ENCODE data around the gene MSI2. TPM values are rescaled to one million over a fixed set of nuclear protein-coding genes. Genes with fewer than 3 reads are reported as not detected.

MSI2 gene
- total RNA-seq, 1 donor from 2014 or later, result 60.6 TPM

DNA sequence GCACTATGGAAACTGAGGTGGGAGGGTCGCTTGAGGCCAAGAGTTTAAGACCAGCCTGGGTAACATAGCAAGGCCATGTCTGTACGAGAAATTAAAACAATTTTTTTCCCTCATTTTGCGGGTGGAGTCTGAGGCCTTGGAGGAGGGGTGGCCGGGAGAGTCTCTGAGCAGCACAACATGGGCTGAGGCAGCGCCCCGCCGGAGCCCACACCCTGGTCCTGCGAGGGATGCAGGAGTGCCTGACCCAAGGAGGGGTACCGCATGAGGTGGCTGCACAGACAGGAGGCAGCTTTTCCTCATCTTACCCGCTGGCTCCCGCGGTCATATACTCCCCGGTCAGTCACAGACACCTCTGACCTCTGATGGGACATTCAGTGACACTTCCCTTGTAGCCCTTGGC lies 67.7 kb downstream of the MSI2 start:
- Mint-ChIP-seq H3K27ac (ENCODE audit: unreplicated experiment) (no peak overlapping the region), H3K27me3 (ENCODE audit: unreplicated experiment) (peaks cover 5% of the 10 kb centered on the region), H3K4me1 (ENCODE audit: unreplicated experiment) (peaks cover 3% of the 10 kb centered on the region), H3K9me3 (ENCODE audit: unreplicated experiment) (no peaks in the 10 kb centered on the region), H3K36me3 (ENCODE audit: low read depth, unreplicated experiment) (peaks cover 1% of the 10 kb centered on the region), H3K4me3 (ENCODE audit: unreplicated experiment) (no peak overlapping the region)
- TF ChIP-seq CTCF (IDR thresholded peaks at IDR 0.05; ENCODE audit: unreplicated experiment), result no peak
- DNase-seq (ENCODE audit: low spot score), result no peak

DNA sequence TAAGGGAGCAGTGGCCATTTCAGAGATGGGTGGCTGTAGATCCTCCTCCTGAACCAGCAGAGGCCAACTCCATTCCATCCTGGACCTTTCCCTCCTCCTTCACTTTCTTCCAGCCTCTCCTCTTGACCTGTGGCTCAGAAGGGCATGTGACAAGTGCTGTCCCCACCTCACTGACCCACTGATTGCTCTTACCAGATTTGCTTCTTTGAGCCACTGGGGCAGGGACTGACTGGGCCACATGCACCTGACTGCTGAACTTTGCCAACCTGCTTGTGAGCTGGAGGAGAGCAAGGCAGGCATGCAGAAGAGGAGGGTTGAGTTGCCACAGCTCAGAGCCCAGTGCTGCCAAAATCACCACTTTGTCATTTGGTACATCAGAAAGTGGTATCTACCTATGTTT lies 68.3 kb downstream of the MSI2 start:
- no peak for DNase-seq (ENCODE audit: low spot score)
- TF ChIP-seq CTCF (IDR thresholded peaks at IDR 0.05; ENCODE audit: unreplicated experiment), result no peak
- Mint-ChIP-seq H3K36me3 (ENCODE audit: low read depth, unreplicated experiment) (no peaks in the 10 kb centered on the region), H3K27me3 (ENCODE audit: unreplicated experiment) (peaks cover 5% of the 10 kb centered on the region), H3K4me3 (ENCODE audit: unreplicated experiment) (no peak overlapping the region), H3K27ac (ENCODE audit: unreplicated experiment) (no peak overlapping the region), H3K9me3 (ENCODE audit: unreplicated experiment) (no peaks in the 10 kb centered on the region), H3K4me1 (ENCODE audit: unreplicated experiment) (peaks cover 3% of the 10 kb centered on the region)

- no peak for TF ChIP-seq CTCF (IDR thresholded peaks at IDR 0.05; ENCODE audit: unreplicated experiment)
These were observed 70.0 kb downstream of the MSI2 start for GRCh38 chr17:57326336-57326735.

GRCh38 chr17:57326764-57327163 lies 70.4 kb downstream of the MSI2 start:
- Mint-ChIP-seq H3K4me1 (ENCODE audit: unreplicated experiment) (no peaks in the 10 kb centered on the region), H3K36me3 (ENCODE audit: low read depth, unreplicated experiment) (no peaks in the 10 kb centered on the region), H3K27ac (ENCODE audit: unreplicated experiment) (no peak overlapping the region), H3K27me3 (ENCODE audit: unreplicated experiment) (peaks cover 4% of the 10 kb centered on the region), H3K4me3 (ENCODE audit: unreplicated experiment) (no peak overlapping the region), H3K9me3 (ENCODE audit: unreplicated experiment) (no peaks in the 10 kb centered on the region)
- DNase-seq (ENCODE audit: low spot score), result no peak
- no peak for TF ChIP-seq CTCF (IDR thresholded peaks at IDR 0.05; ENCODE audit: unreplicated experiment)

More at GRCh38 chr17:57326336-57326735, 70.0 kb downstream of the MSI2 start:
- no peaks in the 10 kb centered on the region for H3K9me3 Mint-ChIP-seq (ENCODE audit: unreplicated experiment)
- no peaks in the 10 kb centered on the region for H3K36me3 Mint-ChIP-seq (ENCODE audit: low read depth, unreplicated experiment)
- no peak for DNase-seq (ENCODE audit: low spot score)
- no peak overlapping the region for H3K4me3 Mint-ChIP-seq (ENCODE audit: unreplicated experiment)
- no peaks in the 10 kb centered on the region for H3K4me1 Mint-ChIP-seq (ENCODE audit: unreplicated experiment)
- no peak overlapping the region for H3K27ac Mint-ChIP-seq (ENCODE audit: unreplicated experiment)
- peaks cover 4% of the 10 kb centered on the region for H3K27me3 Mint-ChIP-seq (ENCODE audit: unreplicated experiment)

DNA sequence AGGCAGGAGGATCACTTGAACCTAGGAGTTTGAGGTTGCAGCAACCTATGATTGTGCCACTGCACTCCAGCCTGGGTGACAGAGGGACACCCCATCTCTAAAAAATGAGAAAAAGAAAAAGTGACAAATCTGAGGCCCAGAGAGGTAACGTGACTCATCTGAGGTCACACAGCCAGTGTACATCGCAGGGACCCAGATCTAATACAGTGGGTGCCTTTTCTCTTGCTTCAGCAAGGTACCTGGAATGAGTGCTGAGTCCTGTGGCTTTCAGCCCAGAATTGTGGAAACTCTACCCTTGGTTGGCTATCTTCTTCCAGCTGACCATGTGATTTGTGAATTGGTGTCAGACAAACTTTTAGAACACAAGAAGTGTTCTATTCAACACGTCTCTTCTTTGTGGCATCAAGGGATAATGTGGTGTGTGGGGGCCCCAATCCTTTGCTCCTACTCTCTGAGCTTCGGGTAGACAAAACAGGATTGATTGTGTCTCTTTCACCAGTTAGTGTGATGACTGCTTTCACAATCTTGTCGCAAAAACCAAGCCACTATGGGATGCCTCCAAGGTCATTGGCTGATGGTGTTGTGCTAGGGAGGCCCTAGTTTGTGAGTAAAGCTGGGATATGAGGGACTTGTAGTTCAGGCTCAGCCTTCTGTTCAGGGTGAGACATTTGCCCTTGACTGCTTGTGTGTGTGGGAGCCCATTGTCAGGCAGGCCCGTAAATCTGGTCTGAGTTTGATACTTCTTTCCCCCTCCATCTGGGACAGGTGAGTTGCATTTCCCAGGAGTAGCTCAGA lies 71.0 kb downstream of the MSI2 start:
- Mint-ChIP-seq H3K27ac (ENCODE audit: unreplicated experiment) (no peak overlapping the region), H3K4me3 (ENCODE audit: unreplicated experiment) (no peak overlapping the region), H3K36me3 (ENCODE audit: low read depth, unreplicated experiment) (no peaks in the 10 kb centered on the region), H3K9me3 (ENCODE audit: unreplicated experiment) (no peaks in the 10 kb centered on the region), H3K4me1 (ENCODE audit: unreplicated experiment) (no peaks in the 10 kb centered on the region), H3K27me3 (ENCODE audit: unreplicated experiment) (peaks cover 4% of the 10 kb centered on the region)
- no peak for TF ChIP-seq CTCF (IDR thresholded peaks at IDR 0.05; ENCODE audit: unreplicated experiment)
- no peak for DNase-seq (ENCODE audit: low spot score)

Measured in endothelial cell (in vitro differentiated cells).